Measurements from ENCODE around the gene DBNDD1. TPM values are rescaled to one million over a fixed set of nuclear protein-coding genes. Genes with fewer than 3 reads are reported as not detected.

Gene DBNDD1
- total and polyA plus RNA-seq, 2 donors (not counting 3 experiments of a cell fraction or from before 2014, with no cell fraction given), result 28.2 to 45.7 TPM

- BruUV-seq (replicated peaks), result no TSS peak
- H2AFZ ChIP-seq (ENCODE audit: low read depth, low read length), result no peak overlapping the region
- DNase-seq (ENCODE audit: low read depth, low spot score), result no peak
- no peak overlapping the region for H3K9ac ChIP-seq (replicated peaks; ENCODE audit: extremely low read depth, insufficient read depth, low read length)
- H3K4me2 ChIP-seq (ENCODE audit: insufficient read depth, low read length), result no peak overlapping the region
- H3K4me1 ChIP-seq (ENCODE audit: control insufficient read depth, extremely low read depth, insufficient read depth, low read length), result no peaks in the 10 kb centered on the region
- TF ChIP-seq CTCF (IDR thresholded peaks at IDR 0.05; ENCODE audit: extremely low read depth in 1 of 2, insufficient read depth in 1 of 2, low read depth in 1 of 2, low read length in 2 of 2) (no peak), POLR2AphosphoS5 (IDR thresholded peaks at IDR 0.05; ENCODE audit: insufficient read depth, low read depth, low read length) (no peak), MAX (IDR thresholded peaks at IDR 0.05; ENCODE audit: insufficient read depth, insufficient read length) (no peak), POLR2A (IDR thresholded peaks at IDR 0.05; ENCODE audit: low read depth, low read length) (no peak), JUN (IDR thresholded peaks at IDR 0.05; ENCODE audit: borderline replicate concordance, insufficient read depth, insufficient read length, low read depth) (no peak), MYC (IDR thresholded peaks at IDR 0.05; ENCODE audit: low read depth, low read length) (no peak), FOS (IDR thresholded peaks at IDR 0.05; ENCODE audit: borderline replicate concordance, insufficient read depth, low read length) (no peak)
- FAIRE-seq, result no peak
- no peak overlapping the region for H3K27ac ChIP-seq (ENCODE audit: insufficient read depth, low read depth, low read length)
- intact Hi-C loops (cut with micrococcal nuclease), result no loop called here
- no peaks in the 10 kb centered on the region for H3K9me3 ChIP-seq (replicated peaks; ENCODE audit: control insufficient read depth, insufficient read depth, low read length)
- H3K79me2 ChIP-seq (ENCODE audit: control insufficient read depth, insufficient read depth, low read length), result no peaks in the 10 kb centered on the region
- POLR2A ChIA-PET, result no interaction called here
- no peaks in the 10 kb centered on the region for H3K27me3 ChIP-seq (ENCODE audit: control insufficient read depth in 2 of 2, insufficient read depth in 2 of 2, low read length in 2 of 2)
- no peak overlapping the region for H3K4me3 ChIP-seq (replicated peaks in 1 of 3; ENCODE audit: insufficient read depth in 1 of 3, low read depth in 1 of 3, low read length in 3 of 3)
- H3K36me3 ChIP-seq (ENCODE audit: control insufficient read depth in 2 of 2, extremely low read depth in 1 of 2, insufficient read depth in 2 of 2, low read length in 2 of 2), result peaks cover 11 to 43% of the 10 kb centered on the region in 2 experiments
- no peaks in the 10 kb centered on the region for H3K9me1 ChIP-seq (replicated peaks; ENCODE audit: control insufficient read depth, extremely low read depth, insufficient read depth, low read length)
- dilution Hi-C loops (cut with MboI; ENCODE audit: extremely low pct_ligation_motif_present, low sequenced_read_pairs), result no loop called here
- H4K20me1 ChIP-seq (replicated peaks; ENCODE audit: control insufficient read depth, extremely low read depth, insufficient read depth, low read length), result no peaks in the 10 kb centered on the region
- CTCF ChIA-PET, result interaction anchor here (0.9 kb wide), 1 partner anchor 13 kb away, joined by 3 read pairs; no protein-coding TSS in a partner anchor
Measured at GRCh38 chr16:89986600-89986999, 32.7 kb downstream of the DBNDD1 start.
